Caco-2 (cell line): ENCODE measurements around the gene SNX3. TPM values are rescaled to one million over a fixed set of nuclear protein-coding genes. Genes with fewer than 3 reads are reported as not detected.

Experiments used
- BruUV-seq: library from RNA; stranded (reverse); fragments of 400-500 nt; replicated peaks from 2 replicates; lab custom pipeline; 2021; lab: Mats Ljungman, UMichigan
- CTCF ChIA-PET: fragments of 300-600 bp; sonication (Branson Sonifier 250); formaldehyde crosslinking; loops from one replicate; lab custom pipeline; 2022; ENCODE audit warnings: antibody characterized with exemption; lab: Charles Lee
- POLR2A ChIA-PET: fragments of 300-600 bp; sonication (Branson Sonifier 250); formaldehyde crosslinking; loops from one replicate; lab custom pipeline; 2022; ENCODE audit warnings: antibody characterized with exemption; lab: Charles Lee
- DNase-seq, 2 experiments: peaks; one replicate each; pipeline versions ENCODE4 v3.0.0 to v3.0.0-alpha.2; 2020 to 2022
- H3K27me3 ChIP-seq: replicated peaks from 2 replicates; pipeline ENCODE4 v1.6.0; 2011; ENCODE audit warnings: low read length; ENCODE audit not compliant: control insufficient read depth, insufficient read depth
- H3K36me3 ChIP-seq: 2 replicates; pipeline ENCODE4 v1.5.1; 2011; ENCODE audit warnings: low read length; ENCODE audit not compliant: control insufficient read depth, insufficient read depth
- H3K4me1 ChIP-seq: fragments of 250-450 bp; sonication (Bioruptor Pico); 2 replicates; pipeline ENCODE4 v1.5.1; 2020; ENCODE audit warnings: mild to moderate bottlenecking
- H3K4me3 ChIP-seq: 2 replicates; pipeline ENCODE4 v1.5.1; 2011; ENCODE audit warnings: low read depth, mild to moderate bottlenecking, control low read depth, low read length
- H3K9me3 ChIP-seq: fragments of 250-450 bp; sonication (Bioruptor Pico); 2 replicates; pipeline ENCODE4 v1.5.1; 2020; ENCODE audit warnings: mild to moderate bottlenecking, moderate library complexity
- H3K27ac Mint-ChIP-seq: one replicate; pipeline ENCODE4 v1.8.0; 2022; ENCODE audit warnings: mixed read lengths; ENCODE audit not compliant: unreplicated experiment
- H3K27me3 Mint-ChIP-seq: one replicate; pipeline ENCODE4 v1.8.0; 2022; ENCODE audit warnings: mixed read lengths; ENCODE audit not compliant: insufficient read depth, unreplicated experiment
- H3K36me3 Mint-ChIP-seq: one replicate; pipeline ENCODE4 v1.8.0; 2022; ENCODE audit warnings: mild to moderate bottlenecking, mixed read lengths; ENCODE audit not compliant: insufficient read depth, unreplicated experiment
- H3K4me1 Mint-ChIP-seq: one replicate; pipeline ENCODE4 v1.8.0; 2022; ENCODE audit warnings: low read depth, mixed read lengths; ENCODE audit not compliant: unreplicated experiment
- H3K4me3 Mint-ChIP-seq: one replicate; pipeline ENCODE4 v1.8.0; 2022; ENCODE audit warnings: mild to moderate bottlenecking, moderate library complexity, mixed read lengths; ENCODE audit not compliant: unreplicated experiment
- H3K9me3 Mint-ChIP-seq: one replicate; pipeline ENCODE4 v1.8.0; 2022; ENCODE audit warnings: mixed read lengths; ENCODE audit not compliant: unreplicated experiment
- CTCF ChIP-seq, 2 experiments: fragments of 200-600 bp in 1 of 2; IDR thresholded peaks; 1 replicate in 1 of 2; 2 replicates in 1 of 2; pipeline versions ENCODE4 v1.5.1 to v1.8.0; 2011 to 2022; ENCODE audit warnings: antibody characterized with exemption in 1 of 2, control low read depth in 1 of 2, inconsistent platforms in 1 of 2, low read depth in 1 of 2, low read length in 1 of 2, mild to moderate bottlenecking in 1 of 2, moderate library complexity in 1 of 2; ENCODE audit not compliant: insufficient read depth in 1 of 2, severe bottlenecking in 1 of 2, unreplicated experiment in 1 of 2
- intact Hi-C: fragments of 100-400 bp; cut with micrococcal nuclease; formaldehyde crosslinking; loops from one replicate; pipeline ENCODE4 v1.10.0; 2022; ENCODE audit not compliant: unreplicated experiment
- total RNA-seq: library from RNA; stranded (reverse); gene quantifications from 2 replicates; pipeline ENCODE4 v1.2.3, GENCODE V29; 2022

The SNX3 gene
- total RNA-seq, 1 experiment from 2014 or later = 114 TPM

- no peak for DNase-seq
- CTCF ChIA-PET = no interaction called here
- intact Hi-C loops = loop anchor here (5.0 kb wide), 2 partner anchors 99 to 146 kb away; no protein-coding TSS in a partner anchor
These were observed 2.5 kb upstream of the SNX3 start for GRCh38 chr6:108263371-108263770.

GRCh38 chr6:108260126-108260808, 573 bp downstream of the SNX3 start:
- peak overlapping the region; percentile 92 for H3K4me3 Mint-ChIP-seq
- H3K36me3 ChIP-seq = no peaks in the 10 kb centered on the region
- H3K4me1 Mint-ChIP-seq = no peaks in the 10 kb centered on the region
- peak; percentile 36 to 40 for DNase-seq
- H3K27ac Mint-ChIP-seq = peak overlapping the region; percentile 87
- no peaks in the 10 kb centered on the region for H3K27me3 Mint-ChIP-seq
- H3K36me3 Mint-ChIP-seq = peaks cover 6% of the 10 kb centered on the region
- H3K9me3 Mint-ChIP-seq = no peaks in the 10 kb centered on the region
- H3K27me3 ChIP-seq = no peaks in the 10 kb centered on the region
- no peaks in the 10 kb centered on the region for H3K9me3 ChIP-seq
- no TSS peak for BruUV-seq
- POLR2A ChIA-PET = interaction anchor here (0.7 to 1.4 kb wide), 5 partner anchors 34 to 302 kb away, joined by 3 to 10 read pairs (median 5); partner anchors contain the start of genes AFG1L and SEC63
- no peak for TF ChIP-seq CTCF (IDR thresholded peaks at IDR 0.05; ENCODE audit: insufficient read depth in 1 of 2, low read depth in 1 of 2, low read length in 1 of 2, severe bottlenecking in 1 of 2, unreplicated experiment in 1 of 2)
- CTCF ChIA-PET = interaction anchor here (0.9 to 1.6 kb wide), 3 partner anchors 19 to 231 kb away, joined by 3 to 11 read pairs (median 3); no protein-coding TSS in a partner anchor
- intact Hi-C loops = loop anchor here (2.0 to 5.0 kb wide), 3 partner anchors 102 to 233 kb away; no protein-coding TSS in a partner anchor
- peaks cover 8% of the 10 kb centered on the region; the same call in 1 of the 2 replicates for H3K4me1 ChIP-seq
- H3K4me3 ChIP-seq = peak overlapping the region; percentile 87

More at GRCh38 chr6:108263371-108263770, 2.5 kb upstream of the SNX3 start:
- no peaks in the 10 kb centered on the region for H3K36me3 ChIP-seq
- H3K27me3 Mint-ChIP-seq = no peaks in the 10 kb centered on the region
- H3K27me3 ChIP-seq = no peaks in the 10 kb centered on the region
- peaks cover 8% of the 10 kb centered on the region; the same call in 1 of the 2 replicates for H3K4me1 ChIP-seq
- no peaks in the 10 kb centered on the region for H3K9me3 Mint-ChIP-seq
- POLR2A ChIA-PET = no interaction called here
- H3K36me3 Mint-ChIP-seq = peaks cover 6% of the 10 kb centered on the region
- no peak for TF ChIP-seq CTCF (IDR thresholded peaks at IDR 0.05; ENCODE audit: insufficient read depth in 1 of 2, low read depth in 1 of 2, low read length in 1 of 2, severe bottlenecking in 1 of 2, unreplicated experiment in 1 of 2)
- no peaks in the 10 kb centered on the region for H3K4me1 Mint-ChIP-seq
- no peak overlapping the region for H3K27ac Mint-ChIP-seq
- H3K9me3 ChIP-seq = no peaks in the 10 kb centered on the region
- no peak overlapping the region for H3K4me3 ChIP-seq
- no peak overlapping the region for H3K4me3 Mint-ChIP-seq
- BruUV-seq = no TSS peak

GRCh38 chr6:108254433-108255410, 6.1 kb downstream of the SNX3 start:
- peaks cover 7% of the 10 kb centered on the region; the same call in 1 of the 2 replicates for H3K4me1 ChIP-seq
- Mint-ChIP-seq H3K9me3 (no peaks in the 10 kb centered on the region), H3K27me3 (no peaks in the 10 kb centered on the region), H3K4me1 (peaks cover 20% of the 10 kb centered on the region), H3K36me3 (peaks cover 11% of the 10 kb centered on the region), H3K27ac (no peak overlapping the region), H3K4me3 (no peak overlapping the region)
- no peaks in the 10 kb centered on the region for H3K36me3 ChIP-seq
- H3K4me3 ChIP-seq = no peak overlapping the region
- no peak for TF ChIP-seq CTCF (IDR thresholded peaks at IDR 0.05; ENCODE audit: insufficient read depth in 1 of 2, low read depth in 1 of 2, low read length in 1 of 2, severe bottlenecking in 1 of 2, unreplicated experiment in 1 of 2)
- ChIA-PET CTCF (interaction anchor here (1.2 kb wide), 1 partner anchor 237 kb away, joined by 4 read pairs; no protein-coding TSS in a partner anchor), POLR2A (no interaction called here)
- no peaks in the 10 kb centered on the region for H3K9me3 ChIP-seq
- BruUV-seq = no TSS peak
- no peaks in the 10 kb centered on the region for H3K27me3 ChIP-seq
- intact Hi-C loops = no loop called here
- DNase-seq = no peak
